Thyroid gland (tissue), 4 donors: ENCODE data around the gene SEC11A.

Source experiments
- CTCF ChIP-seq, 6 experiments: fragments of 200-600 bp in 3 of 6; fragments of 450-650 bp in 3 of 6; sonication (generic) in 3 of 6; IDR thresholded peaks; one replicate each; pipeline ENCODE4 v1.5.1; 2016 to 2019; ENCODE audit warnings: antibody characterized with exemption in 6 of 6, mild to moderate bottlenecking in 2 of 6, inconsistent platforms in 1 of 6, moderate library complexity in 1 of 6
- POLR2A ChIP-seq, 2 donors: fragments of 450-650 bp; IDR thresholded peaks; one replicate each; pipeline ENCODE4 v1.6.1; 2017; ENCODE audit warnings: antibody characterized with exemption in 2 of 2, mild to moderate bottlenecking in 2 of 2, moderate library complexity in 1 of 2

- TF ChIP-seq CTCF (IDR thresholded peaks at IDR 0.05) = no peak
- no peak for TF ChIP-seq POLR2A (IDR thresholded peaks at IDR 0.05)
Observed at GRCh38 chr15:84722628-84723027, 6.7 kb upstream of the SEC11A start.
